ENCODE results near the gene MSH3. TPM values are rescaled to one million over a fixed set of nuclear protein-coding genes. Genes with fewer than 3 reads are reported as not detected.

Gene MSH3
- total RNA-seq, 1 donor from 2014 or later = 17.0 TPM

DNA sequence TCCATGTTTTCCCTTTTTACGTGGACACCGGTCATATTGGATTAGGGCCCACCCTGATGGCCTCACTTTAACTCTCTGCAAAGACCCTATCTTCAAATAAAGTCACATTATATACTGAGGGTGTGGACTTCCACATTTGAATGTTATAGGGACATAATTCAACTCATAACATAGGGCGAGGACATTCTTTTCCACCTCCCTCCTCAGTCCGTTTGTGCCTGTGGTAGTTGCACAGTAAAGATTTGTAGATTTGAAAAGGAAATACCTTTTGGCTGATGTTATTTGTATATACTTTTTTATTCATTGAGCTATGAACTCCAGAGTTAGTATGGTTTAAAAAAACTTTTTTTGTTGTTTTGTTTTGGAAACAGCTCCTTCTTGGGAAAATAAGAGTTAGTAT is 51.3 kb downstream of the MSH3 start:
- no peak for DNase-seq
- Histone ChIP-seq H3K9me3 (no peaks in the 10 kb centered on the region), H3K36me3 (peaks cover 37% of the 10 kb centered on the region), H3K4me1 (no peaks in the 10 kb centered on the region), H3K27me3 (ENCODE audit: low read depth) (no peaks in the 10 kb centered on the region), H3K4me3 (no peak overlapping the region), H3K27ac (no peak overlapping the region)
- intact Hi-C loops (cut with DNase I) = no loop called here
- ATAC-seq = no peak
- TF ChIP-seq, protein P1, sequence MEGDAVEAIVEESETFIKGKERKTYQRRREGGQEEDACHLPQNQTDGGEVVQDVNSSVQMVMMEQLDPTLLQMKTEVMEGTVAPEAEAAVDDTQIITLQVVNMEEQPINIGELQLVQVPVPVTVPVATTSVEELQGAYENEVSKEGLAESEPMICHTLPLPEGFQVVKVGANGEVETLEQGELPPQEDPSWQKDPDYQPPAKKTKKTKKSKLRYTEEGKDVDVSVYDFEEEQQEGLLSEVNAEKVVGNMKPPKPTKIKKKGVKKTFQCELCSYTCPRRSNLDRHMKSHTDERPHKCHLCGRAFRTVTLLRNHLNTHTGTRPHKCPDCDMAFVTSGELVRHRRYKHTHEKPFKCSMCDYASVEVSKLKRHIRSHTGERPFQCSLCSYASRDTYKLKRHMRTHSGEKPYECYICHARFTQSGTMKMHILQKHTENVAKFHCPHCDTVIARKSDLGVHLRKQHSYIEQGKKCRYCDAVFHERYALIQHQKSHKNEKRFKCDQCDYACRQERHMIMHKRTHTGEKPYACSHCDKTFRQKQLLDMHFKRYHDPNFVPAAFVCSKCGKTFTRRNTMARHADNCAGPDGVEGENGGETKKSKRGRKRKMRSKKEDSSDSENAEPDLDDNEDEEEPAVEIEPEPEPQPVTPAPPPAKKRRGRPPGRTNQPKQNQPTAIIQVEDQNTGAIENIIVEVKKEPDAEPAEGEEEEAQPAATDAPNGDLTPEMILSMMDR (IDR thresholded peaks at IDR 0.05) = no peak

DNA sequence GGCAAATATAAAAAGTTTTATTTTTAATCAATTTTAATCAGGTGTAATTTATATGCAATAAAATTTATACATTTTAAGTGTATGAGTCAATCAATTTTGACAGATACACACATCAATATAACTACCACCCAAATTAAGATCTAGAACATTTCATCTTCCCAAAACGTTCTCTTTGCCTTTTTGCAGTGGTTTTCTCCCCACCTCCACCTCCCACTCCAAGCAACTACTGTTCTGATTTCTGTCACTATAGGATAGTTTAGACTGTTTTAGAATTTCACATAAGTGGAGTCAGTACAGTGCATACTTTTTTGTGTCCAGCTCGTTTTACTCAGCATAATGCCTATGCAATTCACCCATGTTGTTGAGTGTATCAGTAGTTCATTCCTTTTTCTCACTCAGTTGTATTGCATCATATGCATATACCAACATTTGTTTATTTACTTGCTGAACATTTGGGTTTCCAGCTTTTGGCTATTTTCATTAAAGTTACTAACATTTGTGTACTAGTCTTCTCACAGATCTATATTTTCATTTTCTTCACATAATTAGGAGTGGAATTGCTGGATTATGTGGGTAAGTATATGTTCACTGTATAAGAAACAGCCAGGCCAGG is 52.5 kb downstream of the MSH3 start:
- Histone ChIP-seq H3K4me3 (no peak overlapping the region), H3K27me3 (ENCODE audit: low read depth) (no peaks in the 10 kb centered on the region), H3K36me3 (peaks cover 47% of the 10 kb centered on the region), H3K4me1 (no peaks in the 10 kb centered on the region), H3K27ac (no peak overlapping the region), H3K9me3 (no peaks in the 10 kb centered on the region)
- DNase-seq (no peak), ATAC-seq (no peak)
- intact Hi-C loops (cut with DNase I) = no loop called here
- TF ChIP-seq, protein P1 (IDR thresholded peaks at IDR 0.05) = no peak

DNA sequence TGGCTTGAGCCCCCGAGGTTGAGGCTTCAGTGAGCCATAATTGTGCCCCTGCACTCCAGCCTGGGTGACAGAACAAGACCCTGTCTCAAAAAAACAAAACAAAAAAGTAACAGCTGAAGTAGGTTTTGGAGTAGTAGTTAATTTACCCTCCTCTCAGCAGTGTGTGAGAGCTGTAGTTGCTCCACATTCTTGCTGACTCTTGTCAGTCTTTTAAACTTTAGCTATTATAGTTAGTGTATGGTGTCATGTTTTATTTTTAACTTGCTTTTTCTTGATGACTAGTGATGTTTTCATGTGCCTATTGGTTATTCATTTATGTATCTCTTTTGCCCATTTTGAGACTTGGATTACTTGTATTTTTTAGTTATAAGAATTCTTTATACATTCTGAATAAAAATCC is 53.2 kb downstream of the MSH3 start:
- TF ChIP-seq, protein P1 (IDR thresholded peaks at IDR 0.05) = no peak
- no peak for ATAC-seq

DNA sequence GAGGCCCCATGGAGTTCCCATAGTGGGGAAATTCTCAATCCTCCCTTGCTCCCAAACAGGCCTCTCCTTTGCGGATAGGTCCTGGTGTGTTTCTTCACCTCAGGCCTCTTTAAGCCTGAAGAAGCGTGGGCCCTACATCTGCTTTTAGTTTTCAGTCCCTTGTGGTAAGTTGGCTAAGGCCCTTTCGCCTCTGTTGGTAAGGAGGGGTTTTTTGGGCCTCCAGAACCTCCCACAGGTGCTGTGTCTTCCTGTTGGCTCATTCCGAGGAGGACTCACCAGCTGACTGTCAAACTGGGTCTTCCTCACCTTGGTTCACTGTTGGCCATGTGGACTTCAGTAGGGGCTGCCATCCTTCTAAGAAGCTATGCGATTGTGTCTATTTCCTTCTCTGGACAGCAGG is 56.8 kb downstream of the MSH3 start:
- Histone ChIP-seq H3K36me3 (peaks cover 50% of the 10 kb centered on the region), H3K4me1 (no peaks in the 10 kb centered on the region), H3K27me3 (ENCODE audit: low read depth) (no peaks in the 10 kb centered on the region), H3K27ac (no peak overlapping the region), H3K9me3 (no peaks in the 10 kb centered on the region), H3K4me3 (no peak overlapping the region)
- ATAC-seq (no peak), DNase-seq (no peak)
- TF ChIP-seq, protein P1 (IDR thresholded peaks at IDR 0.05) = no peak
- intact Hi-C loops (cut with DNase I) = no loop called here

More for the DNA sequence above, 53.2 kb downstream of the MSH3 start:
- Histone ChIP-seq H3K36me3 (peaks cover 40% of the 10 kb centered on the region), H3K9me3 (no peaks in the 10 kb centered on the region), H3K4me3 (no peak overlapping the region), H3K4me1 (no peaks in the 10 kb centered on the region), H3K27ac (no peak overlapping the region), H3K27me3 (ENCODE audit: low read depth) (no peaks in the 10 kb centered on the region)
- intact Hi-C loops (cut with DNase I) = no loop called here
- no peak for DNase-seq

DNA sequence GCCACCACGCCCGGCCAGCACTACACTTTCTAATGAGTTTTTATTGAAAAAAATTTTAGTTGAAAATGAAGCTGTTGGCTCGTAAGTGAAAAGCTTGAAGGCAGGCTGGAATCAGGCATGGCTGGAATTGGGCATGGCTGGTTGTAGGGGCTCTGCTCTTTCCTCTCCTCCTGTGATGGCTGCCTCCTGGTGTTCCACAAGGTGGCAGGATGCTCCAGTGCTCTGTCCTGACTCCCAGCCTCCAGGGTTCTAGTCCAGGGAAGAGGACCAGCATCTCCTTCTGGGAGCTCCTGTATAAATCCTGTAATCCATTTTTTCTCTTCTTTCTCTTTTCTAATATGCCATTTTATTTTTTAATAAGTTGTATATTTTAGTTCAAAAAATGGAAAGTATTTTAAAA is 57.5 kb downstream of the MSH3 start:
- Histone ChIP-seq H3K4me1 (no peaks in the 10 kb centered on the region), H3K4me3 (no peak overlapping the region), H3K27me3 (ENCODE audit: low read depth) (no peaks in the 10 kb centered on the region), H3K9me3 (no peaks in the 10 kb centered on the region), H3K36me3 (peaks cover 50% of the 10 kb centered on the region), H3K27ac (no peak overlapping the region)
- no peak for ATAC-seq
- intact Hi-C loops (cut with DNase I) = no loop called here
- DNase-seq = no peak
- TF ChIP-seq, protein P1 (IDR thresholded peaks at IDR 0.05) = peak; percentile 9

Measured in lower lobe of right lung (tissue), 2 donors.